HepG2 (cell line): ENCODE measurements around the gene AARS2. TPM values are rescaled to one million over a fixed set of nuclear protein-coding genes. Genes with fewer than 3 reads are reported as not detected.

Source experiments
- CTCF ChIP-seq: sonication (generic); formaldehyde crosslinking; IDR thresholded peaks from 2 replicates; pipeline ENCODE4 v1.5.0; 2020; ENCODE audit warnings: mild to moderate bottlenecking, missing genetic modification reagents, moderate library complexity
- EEA1 ChIP-seq: sonication (generic); formaldehyde crosslinking; IDR thresholded peaks from 2 replicates; pipeline ENCODE4 v1.5.1; 2020; ENCODE audit warnings: mild to moderate bottlenecking, missing genetic modification reagents, borderline replicate concordance
- IRX3 ChIP-seq: sonication (generic); formaldehyde crosslinking; IDR thresholded peaks from 2 replicates; pipeline ENCODE4 v1.8.1; 2023; ENCODE audit warnings: mild to moderate bottlenecking, low read depth, missing genetic modification reagents, borderline replicate concordance
- LCORL ChIP-seq, 2 experiments: fragments of 450-650 bp in 1 of 2; sonication (generic) in 1 of 2; formaldehyde crosslinking in 1 of 2; IDR thresholded peaks; 2 replicates each; pipeline versions ENCODE4 v1.5.0 to v1.6.1; 2017 to 2020; ENCODE audit warnings: antibody characterized with exemption in 1 of 2, missing genetic modification reagents in 1 of 2
- NCOA2 ChIP-seq: sonication (generic); formaldehyde crosslinking; IDR thresholded peaks from 2 replicates; pipeline ENCODE4 v1.8.0; 2022; ENCODE audit warnings: inconsistent platforms
- RARG ChIP-seq: sonication (generic); formaldehyde crosslinking; IDR thresholded peaks from 2 replicates; pipeline ENCODE4 v1.4.0; 2020; ENCODE audit warnings: low read depth, mild to moderate bottlenecking, missing genetic modification reagents
- SMC3 ChIP-seq: IDR thresholded peaks from 2 replicates; pipeline ENCODE4 v1.6.1; 2011; ENCODE audit warnings: low read length, improper control_type of control experiment
- SRSF9 ChIP-seq: fragments of 200-400 bp; formaldehyde crosslinking; IDR thresholded peaks from 2 replicates; pipeline ENCODE4 v1.6.1; 2018; ENCODE audit warnings: borderline replicate concordance, mild to moderate bottlenecking, low read depth, low read length; ENCODE audit not compliant: insufficient read depth, poor library complexity, severe bottlenecking
- polyA plus RNA-seq, 8 experiments: library from polyadenylated mRNA; depleted of rRNA in 3 of 8; stranded (reverse) in 7 of 8; unstranded in 1 of 8; fragments of >200 nt; fragmentation: Illumina TruSeq in 4 of 8; extraction: Trizol in 4 of 8; gene quantifications; 2 replicates each; pipeline versions ENCODE4 v1.2.1 to v1.2.3, GENCODE V29; 2011 to 2016; ENCODE audit warnings: low read depth in 4 of 8, missing spikeins in 1 of 8, mixed read lengths in 1 of 8; ENCODE audit not compliant: insufficient read depth in 1 of 8
- total RNA-seq, 5 experiments: library from RNA; depleted of rRNA; stranded (reverse); fragments of >200 nt; fragmentation: Illumina TruSeq; extraction: Trizol; gene quantifications; 2 replicates each; pipeline ENCODE4 v1.2.3, GENCODE V29; 2016; ENCODE audit warnings: low read depth in 1 of 5
- TF ChIP-seq, protein P1 (sequence below): IDR thresholded peaks from 2 replicates; pipeline ENCODE4 v1.6.1; 2016; ENCODE audit warnings: mild to moderate bottlenecking

The AARS2 gene
- total and polyA plus RNA-seq, 2 of the 13 experiments (the other 11 are each of a cell fraction or from before 2014, with no cell fraction given) = 7.5 to 24.1 TPM

- TF ChIP-seq CTCF (CRISPR knock-in tag) (no peak), SRSF9 (no peak), EEA1 (CRISPR knock-in tag) (no peak), RARG (CRISPR knock-in tag) (no peak), LCORL (IDR thresholded peaks at IDR 0.05) (no peak), LCORL (CRISPR knock-in tag; IDR thresholded peaks at IDR 0.05) (no peak), SMC3 (no peak), NCOA2 (CRISPR knock-in tag) (no peak), IRX3 (CRISPR knock-in tag) (no peak)
- TF ChIP-seq, protein P1, sequence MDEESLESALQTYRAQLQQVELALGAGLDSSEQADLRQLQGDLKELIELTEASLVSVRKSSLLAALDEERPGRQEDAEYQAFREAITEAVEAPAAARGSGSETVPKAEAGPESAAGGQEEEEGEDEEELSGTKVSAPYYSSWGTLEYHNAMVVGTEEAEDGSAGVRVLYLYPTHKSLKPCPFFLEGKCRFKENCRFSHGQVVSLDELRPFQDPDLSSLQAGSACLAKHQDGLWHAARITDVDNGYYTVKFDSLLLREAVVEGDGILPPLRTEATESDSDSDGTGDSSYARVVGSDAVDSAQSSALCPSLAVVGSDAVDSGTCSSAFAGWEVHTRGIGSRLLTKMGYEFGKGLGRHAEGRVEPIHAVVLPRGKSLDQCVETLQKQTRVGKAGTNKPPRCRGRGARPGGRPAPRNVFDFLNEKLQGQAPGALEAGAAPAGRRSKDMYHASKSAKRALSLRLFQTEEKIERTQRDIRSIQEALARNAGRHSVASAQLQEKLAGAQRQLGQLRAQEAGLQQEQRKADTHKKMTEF (CRISPR knock-in tag) = no peak
Measured at GRCh38 chr6:44342052-44342451, 28.9 kb upstream of the AARS2 start (continued).
